Endothelial cell of umbilical vein (primary cell): ENCODE data around the gene SMOC1. TPM values are rescaled to one million over a fixed set of nuclear protein-coding genes. Genes with fewer than 3 reads are reported as not detected.

Experiments used
- BruUV-seq: library from RNA; stranded (reverse); fragments of 400-500 nt; replicated peaks from 2 replicates; lab custom pipeline; 2021; lab: Mats Ljungman, UMichigan
- CTCF ChIA-PET: fragments of 300-600, 350-600 bp; sonication (Branson Sonifier 250); formaldehyde crosslinking; loops from one replicate; lab custom pipeline; 2021; ENCODE audit warnings: antibody characterized with exemption, inconsistent platforms; lab: Charles Lee
- POLR2A ChIA-PET: fragments of 300-600, 350-600 bp; sonication (Branson Sonifier 250); formaldehyde crosslinking; loops from one replicate; lab custom pipeline; 2021; ENCODE audit warnings: antibody characterized with exemption, inconsistent platforms; lab: Charles Lee
- DNase-seq: peaks from one replicate; pipeline ENCODE4 v3.0.0-alpha.2; 2011; ENCODE audit warnings: low read depth, low spot score
- FAIRE-seq: peaks from 2 replicates; lab custom pipeline; 2011; peaks lifted over from hg19 to GRCh38; lab: Jason Lieb, UNC
- H2AFZ ChIP-seq: 2 replicates; pipeline ENCODE4 v1.6.0; 2012; ENCODE audit warnings: low read depth, low read length, control low read depth, inconsistent platforms
- H3K27ac ChIP-seq: 2 replicates; pipeline ENCODE4 v1.5.1; 2011; ENCODE audit warnings: low read depth, mild to moderate bottlenecking, control low read depth, low read length, moderate library complexity; ENCODE audit not compliant: insufficient read depth
- H3K27me3 ChIP-seq, 2 experiments: 2 replicates each; pipeline versions ENCODE4 v1.6.0 to v1.6.1; 2011; ENCODE audit warnings: low read length in 2 of 2, mixed read lengths in 1 of 2; ENCODE audit not compliant: control insufficient read depth in 2 of 2, insufficient read depth in 2 of 2
- H3K36me3 ChIP-seq, 2 experiments: 2 replicates in 1 of 2; 3 replicates in 1 of 2; pipeline ENCODE4 v1.5.1; 2011; ENCODE audit warnings: low read length in 2 of 2, mild to moderate bottlenecking in 1 of 2, moderate library complexity in 1 of 2; ENCODE audit not compliant: control insufficient read depth in 2 of 2, insufficient read depth in 2 of 2; ENCODE audit errors: extremely low read depth in 1 of 2
- H3K4me1 ChIP-seq: 3 replicates; pipeline ENCODE4 v1.5.1; 2011; ENCODE audit warnings: mild to moderate bottlenecking, low read length; ENCODE audit not compliant: control insufficient read depth, insufficient read depth; ENCODE audit errors: extremely low read depth
- H3K4me2 ChIP-seq: 2 replicates; pipeline ENCODE4 v1.6.1; 2011; ENCODE audit warnings: low read length, control low read depth, mixed read lengths; ENCODE audit not compliant: insufficient read depth
- H3K4me3 ChIP-seq, 3 experiments: fragments of 200-600 bp in 1 of 3; sonication (generic), shearing (Covaris generic) in 1 of 3; replicated peaks in 1 of 3; 2 replicates each; pipeline ENCODE4 v1.5.1; 2011 to 2016; ENCODE audit warnings: control low read depth in 3 of 3, low read length in 3 of 3, mild to moderate bottlenecking in 2 of 3, inconsistent platforms in 1 of 3, low read depth in 1 of 3, moderate library complexity in 1 of 3; ENCODE audit not compliant: insufficient read depth in 1 of 3
- H3K79me2 ChIP-seq: 2 replicates; pipeline ENCODE4 v1.6.0; 2012; ENCODE audit warnings: low read length, inconsistent platforms; ENCODE audit not compliant: control insufficient read depth, insufficient read depth
- H3K9ac ChIP-seq: replicated peaks from 2 replicates; pipeline ENCODE3; 2011; ENCODE audit warnings: low read length, control low read depth; ENCODE audit not compliant: insufficient read depth; ENCODE audit errors: extremely low read depth
- H3K9me1 ChIP-seq: replicated peaks from 3 replicates; pipeline ENCODE4 v1.6.0; 2011; ENCODE audit warnings: mild to moderate bottlenecking, low read length; ENCODE audit not compliant: control insufficient read depth, insufficient read depth; ENCODE audit errors: extremely low read depth
- H3K9me3 ChIP-seq: replicated peaks from 2 replicates; pipeline ENCODE4 v1.5.1; 2012; ENCODE audit warnings: low read length, inconsistent platforms; ENCODE audit not compliant: control insufficient read depth, insufficient read depth
- H4K20me1 ChIP-seq: replicated peaks from 2 replicates; pipeline ENCODE3; 2011; ENCODE audit warnings: mild to moderate bottlenecking, low read length; ENCODE audit not compliant: control insufficient read depth, insufficient read depth; ENCODE audit errors: extremely low read depth
- EZH2 ChIP-seq: IDR thresholded peaks from 2 replicates; pipeline ENCODE4 v1.6.1; 2012; ENCODE audit warnings: borderline replicate concordance, low read depth, mild to moderate bottlenecking, moderate library complexity, low read length, inconsistent platforms; ENCODE audit not compliant: severe bottlenecking
- FOS ChIP-seq: IDR thresholded peaks from 2 replicates; pipeline ENCODE4 v1.6.1; 2011; ENCODE audit warnings: mild to moderate bottlenecking, low read length, moderate library complexity, borderline replicate concordance; ENCODE audit not compliant: insufficient read depth
- GATA2 ChIP-seq: IDR thresholded peaks from 2 replicates; pipeline ENCODE4 v1.7.0; 2011; ENCODE audit warnings: low read depth, mild to moderate bottlenecking, moderate library complexity, mixed read lengths, low read length; ENCODE audit not compliant: insufficient read length, insufficient read depth
- JUN ChIP-seq: IDR thresholded peaks from 2 replicates; pipeline ENCODE4 v1.6.1; 2011; ENCODE audit warnings: borderline replicate concordance, low read depth; ENCODE audit not compliant: insufficient read length, insufficient read depth
- MYC ChIP-seq: IDR thresholded peaks from one replicate; pipeline ENCODE4 v1.6.1; 2011; ENCODE audit warnings: mild to moderate bottlenecking, low read depth, low read length
- POLR2A ChIP-seq: IDR thresholded peaks from 2 replicates; pipeline ENCODE4 v1.6.1; 2012; ENCODE audit warnings: low read depth, mild to moderate bottlenecking, control low read depth, low read length
- POLR2AphosphoS5 ChIP-seq: IDR thresholded peaks from 2 replicates; pipeline ENCODE4 v1.6.1; 2012; ENCODE audit warnings: low read depth, mild to moderate bottlenecking, control low read depth, low read length, moderate library complexity; ENCODE audit not compliant: insufficient read depth
- dilution Hi-C: fragments of 300-500 bp; cut with MboI; formaldehyde crosslinking; loops from one replicate; pipeline ENCODE4 v1.15.0; 2019; ENCODE audit warnings: low sequenced_read_pairs; ENCODE audit not compliant: extremely low pct_ligation_motif_present
- intact Hi-C: fragments of 100-400 bp; cut with micrococcal nuclease; formaldehyde crosslinking; loops from one replicate; pipeline ENCODE4 v1.10.0; 2022
- polyA plus RNA-seq, 4 experiments: library from polyadenylated mRNA; depleted of rRNA in 3 of 4; stranded (reverse) in 3 of 4; unstranded in 1 of 4; fragments of >200 nt; gene quantifications; 2 replicates each; pipeline versions ENCODE4 v1.2.1 to v1.2.3, GENCODE V29; 2011 to 2012; ENCODE audit warnings: missing spikeins in 1 of 4
- total RNA-seq: library from RNA; stranded (reverse); gene quantifications from 2 replicates; pipeline ENCODE4 v1.2.3, GENCODE V29; 2021
- TF ChIP-seq, protein P1 (sequence below), 2 donors: IDR thresholded peaks; 1 replicate in 1 of 2; 2 replicates in 1 of 2; pipeline ENCODE4 v1.5.1; 2011; ENCODE audit warnings: low read length in 2 of 2, mild to moderate bottlenecking in 2 of 2, moderate library complexity in 2 of 2, control low read depth in 1 of 2, inconsistent platforms in 1 of 2, low read depth in 1 of 2; ENCODE audit not compliant: insufficient read depth in 1 of 2; ENCODE audit errors: extremely low read depth in 1 of 2
- TF ChIP-seq, protein P2 (sequence below): IDR thresholded peaks from 2 replicates; pipeline ENCODE4 v1.6.1; 2011; ENCODE audit not compliant: insufficient read depth, insufficient read length

SMOC1 gene
- total and polyA plus RNA-seq, 2 donors (not counting 3 experiments of a cell fraction or from before 2014, with no cell fraction given): 0.97 to 1.1 TPM

DNA sequence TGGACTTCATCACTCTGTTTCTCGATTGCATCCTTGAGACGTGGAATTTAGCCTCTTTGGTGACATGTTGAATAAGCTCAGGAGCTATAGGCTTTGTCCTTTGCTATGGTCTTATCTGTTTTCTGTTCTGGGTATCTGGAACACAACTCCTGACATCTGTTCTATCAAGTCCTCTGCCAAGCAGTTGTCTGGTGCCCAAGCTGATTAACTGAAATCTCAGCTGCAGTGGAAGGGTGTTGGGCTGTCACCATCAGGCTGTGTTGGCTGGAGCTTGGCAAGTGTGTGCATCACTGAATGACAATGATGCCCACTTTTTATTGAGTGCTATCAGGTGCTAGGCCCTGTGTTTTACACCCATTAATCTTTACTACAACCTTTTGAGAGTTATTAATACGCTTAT lies 77.8 kb downstream of the SMOC1 start:
- BruUV-seq: no TSS peak
- ChIA-PET CTCF (no interaction called here), POLR2A (no interaction called here)
- TF ChIP-seq POLR2A (no peak), MYC (no peak), FOS (no peak), JUN (no peak), GATA2 (no peak), POLR2AphosphoS5 (no peak), EZH2 (no peak)
- TF ChIP-seq, protein P1, sequence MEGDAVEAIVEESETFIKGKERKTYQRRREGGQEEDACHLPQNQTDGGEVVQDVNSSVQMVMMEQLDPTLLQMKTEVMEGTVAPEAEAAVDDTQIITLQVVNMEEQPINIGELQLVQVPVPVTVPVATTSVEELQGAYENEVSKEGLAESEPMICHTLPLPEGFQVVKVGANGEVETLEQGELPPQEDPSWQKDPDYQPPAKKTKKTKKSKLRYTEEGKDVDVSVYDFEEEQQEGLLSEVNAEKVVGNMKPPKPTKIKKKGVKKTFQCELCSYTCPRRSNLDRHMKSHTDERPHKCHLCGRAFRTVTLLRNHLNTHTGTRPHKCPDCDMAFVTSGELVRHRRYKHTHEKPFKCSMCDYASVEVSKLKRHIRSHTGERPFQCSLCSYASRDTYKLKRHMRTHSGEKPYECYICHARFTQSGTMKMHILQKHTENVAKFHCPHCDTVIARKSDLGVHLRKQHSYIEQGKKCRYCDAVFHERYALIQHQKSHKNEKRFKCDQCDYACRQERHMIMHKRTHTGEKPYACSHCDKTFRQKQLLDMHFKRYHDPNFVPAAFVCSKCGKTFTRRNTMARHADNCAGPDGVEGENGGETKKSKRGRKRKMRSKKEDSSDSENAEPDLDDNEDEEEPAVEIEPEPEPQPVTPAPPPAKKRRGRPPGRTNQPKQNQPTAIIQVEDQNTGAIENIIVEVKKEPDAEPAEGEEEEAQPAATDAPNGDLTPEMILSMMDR (IDR thresholded peaks at IDR 0.05; ENCODE audit: extremely low read depth in 1 of 2, insufficient read depth in 1 of 2, low read depth in 1 of 2, low read length in 2 of 2): no peak
- TF ChIP-seq, protein P2, sequence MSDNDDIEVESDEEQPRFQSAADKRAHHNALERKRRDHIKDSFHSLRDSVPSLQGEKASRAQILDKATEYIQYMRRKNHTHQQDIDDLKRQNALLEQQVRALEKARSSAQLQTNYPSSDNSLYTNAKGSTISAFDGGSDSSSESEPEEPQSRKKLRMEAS: no peak
- Histone ChIP-seq H3K36me3 (no peaks in the 10 kb centered on the region), H3K9ac (no peak overlapping the region), H2AFZ (no peak overlapping the region), H3K9me3 (no peaks in the 10 kb centered on the region), H3K9me1 (no peaks in the 10 kb centered on the region), H3K4me3 (no peak overlapping the region), H3K79me2 (no peaks in the 10 kb centered on the region), H3K4me1 (no peaks in the 10 kb centered on the region), H3K4me2 (no peak overlapping the region), H3K27me3 (no peaks in the 10 kb centered on the region), H3K27ac (no peak overlapping the region), H4K20me1 (no peaks in the 10 kb centered on the region)
- intact Hi-C loops: no loop called here
- no peak for FAIRE-seq
- no peak for DNase-seq
- dilution Hi-C loops: no loop called here
